Activated CD8-positive, alpha-beta memory T cell treated with anti-CD3 and anti-CD28 coated beads for 4 hours (primary cell): ENCODE results near the gene C4orf33.
"Not testable (repeated sequence)": the region's sequence is repeated elsewhere in the genome, so short reads cannot be mapped to it uniquely, and the experiment has no call there.

Experiments
- DNase-seq, 2 donors: peaks; one replicate each; pipeline ENCODE4 v3.0.0-alpha.2; 2020; ENCODE audit warnings: low read depth in 2 of 2

C4orf33 gene, protein sequence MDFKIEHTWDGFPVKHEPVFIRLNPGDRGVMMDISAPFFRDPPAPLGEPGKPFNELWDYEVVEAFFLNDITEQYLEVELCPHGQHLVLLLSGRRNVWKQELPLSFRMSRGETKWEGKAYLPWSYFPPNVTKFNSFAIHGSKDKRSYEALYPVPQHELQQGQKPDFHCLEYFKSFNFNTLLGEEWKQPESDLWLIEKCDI

DNA sequence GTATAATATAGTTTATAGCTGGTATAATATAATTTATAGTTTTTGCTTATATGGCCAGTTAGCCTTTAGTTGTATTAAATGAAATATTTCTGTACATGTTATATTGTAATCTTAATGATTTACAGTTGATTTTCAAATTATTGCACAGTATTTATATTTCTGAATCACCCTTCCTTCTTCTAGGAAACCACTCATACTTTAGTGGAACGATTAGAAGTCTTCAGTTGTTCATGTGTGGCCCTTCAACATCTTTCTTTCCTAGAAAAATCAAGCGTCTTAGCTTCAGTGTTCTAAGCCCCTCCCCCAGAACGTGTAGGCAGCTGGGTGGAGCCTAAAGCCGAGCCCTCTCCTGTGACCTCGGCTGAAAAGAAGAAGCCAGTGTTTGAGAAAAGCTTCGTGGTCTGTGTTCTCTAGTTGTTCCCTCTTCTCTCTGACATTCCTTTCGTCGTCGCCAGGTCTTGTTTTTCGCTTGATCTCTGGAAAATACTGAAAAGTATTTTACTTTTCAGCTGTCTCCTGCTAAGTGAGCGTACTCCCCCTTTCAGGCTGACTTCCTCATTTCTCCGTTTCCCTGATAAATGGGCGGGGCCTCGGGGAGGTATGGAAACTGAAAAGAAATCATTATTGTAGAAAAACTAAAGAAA lies at the start of gene C4orf33:
Gene C4orf33, plus strand, starts transcription at position 342 of the 644 bp plus-strand sequence. CDS start 6,459 bp downstream, outside the sequence.
- DNase-seq = peak; percentile 50 to 71

GRCh38 chr4:129059028-129059427 lies 36.9 kb upstream of the C4orf33 start:
- DNase-seq = no peak

GRCh38 chr4:129062580-129062979 lies 33.4 kb upstream of the C4orf33 start:
- DNase-seq = no peak

DNA sequence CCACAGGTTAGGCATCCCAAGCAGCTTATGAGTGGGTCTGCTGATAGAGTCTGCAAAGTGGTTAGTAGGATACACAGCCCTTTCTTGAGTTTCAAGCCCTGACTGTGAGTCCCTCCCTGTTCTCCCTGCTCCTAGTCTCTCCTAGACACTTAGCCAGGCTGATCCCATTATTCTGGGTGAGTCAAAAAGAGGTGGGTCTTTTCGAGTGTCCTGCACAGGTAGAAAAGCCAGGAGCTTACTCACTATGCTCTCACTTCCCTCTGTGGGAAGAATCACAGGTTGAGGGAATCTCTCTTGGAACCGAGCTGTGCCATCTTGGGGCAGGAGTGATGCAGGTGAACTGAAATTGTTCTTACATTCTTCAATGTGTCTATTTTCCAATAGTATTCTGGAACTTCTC lies 32.3 kb upstream of the C4orf33 start:
- no peak for DNase-seq

DNA sequence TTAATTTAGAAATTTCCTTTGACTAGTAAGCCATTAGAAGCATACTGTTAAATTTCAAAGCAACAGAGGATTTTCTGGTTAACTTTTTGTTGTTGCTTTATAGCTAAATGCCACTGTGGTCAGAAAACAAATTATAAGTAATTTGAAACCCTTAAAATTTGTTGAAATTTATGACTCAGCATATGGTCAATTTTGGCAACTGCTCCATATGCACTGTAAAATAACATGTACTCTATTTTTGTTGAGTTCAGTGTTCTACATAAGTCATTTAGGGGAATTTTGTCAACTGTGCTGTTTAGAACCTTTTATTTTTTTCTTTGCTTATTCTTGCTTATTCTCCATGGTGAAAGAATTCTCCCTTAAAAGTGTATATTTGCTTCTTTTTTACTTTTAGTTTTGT lies 31.2 kb upstream of the C4orf33 start:
- DNase-seq = no peak

DNA sequence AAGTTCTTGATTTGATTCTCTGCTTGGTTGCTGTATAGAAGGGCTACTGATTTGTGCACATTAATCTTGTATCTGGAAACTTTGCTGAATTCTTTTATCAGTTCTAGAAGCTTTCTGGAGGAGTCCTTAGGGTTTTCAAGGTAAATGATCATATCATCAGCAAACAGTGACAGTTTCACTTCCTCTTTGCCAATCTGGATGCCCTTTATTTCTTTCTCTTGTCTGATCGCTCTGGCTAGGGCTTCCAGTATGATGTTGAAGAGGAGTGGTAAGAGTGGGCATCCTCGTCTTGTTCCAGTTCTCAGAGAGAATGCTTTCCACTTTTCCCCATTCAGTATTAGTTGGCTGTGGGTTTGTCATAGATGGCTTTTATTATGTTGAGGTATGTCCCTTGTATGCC lies 26.4 kb upstream of the C4orf33 start:
- DNase-seq = not testable (repeated sequence)

DNA sequence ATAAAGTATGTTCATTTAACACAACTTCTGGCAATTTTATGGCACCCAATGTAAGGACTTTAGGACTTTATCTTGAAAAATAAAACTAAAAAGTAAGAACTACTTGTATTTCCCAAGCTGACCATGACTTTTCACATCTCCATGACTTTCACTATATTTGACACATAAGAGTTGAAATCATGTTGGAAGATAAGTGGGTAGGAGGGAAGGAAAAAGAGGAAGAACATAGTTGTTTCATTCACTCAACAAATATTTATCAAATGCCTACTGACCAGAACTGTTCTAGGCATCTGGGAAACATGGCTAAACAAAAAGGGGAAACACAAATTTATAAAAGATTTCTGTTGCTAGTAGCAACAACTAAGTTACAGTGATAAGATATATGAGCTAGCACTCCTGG lies 18.6 kb upstream of the C4orf33 start:
- DNase-seq = no peak

GRCh38 chr4:129080129-129080528 lies 15.8 kb upstream of the C4orf33 start:
- no peak for DNase-seq

DNA sequence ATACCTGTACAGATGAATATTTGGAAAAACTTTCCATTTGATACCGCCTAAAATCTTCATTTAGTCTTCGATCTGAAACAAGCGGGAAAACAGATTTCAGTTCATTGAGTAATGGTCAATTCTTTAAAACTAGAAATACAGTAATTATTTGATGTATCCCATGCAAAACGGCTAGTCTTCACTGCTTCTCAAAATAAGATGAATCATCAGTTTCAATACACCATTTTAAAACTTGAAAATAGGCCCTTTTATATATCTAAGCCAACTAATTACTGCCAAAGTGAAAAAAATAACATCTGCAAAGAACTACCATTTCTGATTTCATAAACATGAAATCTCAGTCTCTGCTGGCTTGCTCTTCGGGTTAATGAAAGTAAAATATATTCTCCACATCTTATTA lies 13.7 kb upstream of the C4orf33 start:
- no peak for DNase-seq

DNA sequence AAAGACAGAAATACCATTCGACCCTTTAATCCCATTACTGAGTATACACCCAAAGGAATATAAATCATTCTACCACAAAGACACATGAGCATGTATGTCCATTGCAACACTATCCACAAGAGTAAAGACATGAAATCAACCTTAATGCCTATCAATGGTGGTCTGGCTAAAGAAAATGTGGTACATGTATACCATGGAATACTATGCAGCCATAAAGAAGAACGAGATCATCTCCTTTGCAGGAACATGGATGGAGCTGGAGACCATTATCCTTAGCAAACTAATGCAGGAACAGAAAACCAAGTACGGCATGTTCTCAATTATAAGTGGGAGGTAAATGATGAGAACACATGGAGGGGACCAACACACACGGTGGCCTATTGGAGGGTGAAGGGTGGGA lies 10.5 kb upstream of the C4orf33 start:
- DNase-seq = no peak

DNA sequence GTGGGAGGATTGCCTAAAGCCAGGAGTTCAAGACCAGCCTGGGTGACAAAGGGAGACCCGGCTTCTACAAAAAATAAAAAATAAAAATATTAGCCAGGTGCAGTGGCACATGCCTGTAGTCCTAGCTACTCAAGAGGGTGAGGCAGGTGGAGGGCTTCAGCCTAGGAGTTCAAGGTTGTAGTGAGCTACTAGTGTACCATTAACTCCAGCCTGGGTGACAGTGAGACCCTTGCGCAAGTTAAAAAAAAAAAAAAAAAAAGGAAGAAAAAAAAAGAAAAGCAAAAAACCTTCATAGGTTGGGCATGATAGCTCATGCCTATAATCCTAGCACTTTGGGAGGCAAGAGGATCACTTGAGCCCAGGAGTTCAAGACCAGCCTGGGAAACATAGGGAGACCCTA lies 8.4 kb upstream of the C4orf33 start:
- DNase-seq = no peak

DNA sequence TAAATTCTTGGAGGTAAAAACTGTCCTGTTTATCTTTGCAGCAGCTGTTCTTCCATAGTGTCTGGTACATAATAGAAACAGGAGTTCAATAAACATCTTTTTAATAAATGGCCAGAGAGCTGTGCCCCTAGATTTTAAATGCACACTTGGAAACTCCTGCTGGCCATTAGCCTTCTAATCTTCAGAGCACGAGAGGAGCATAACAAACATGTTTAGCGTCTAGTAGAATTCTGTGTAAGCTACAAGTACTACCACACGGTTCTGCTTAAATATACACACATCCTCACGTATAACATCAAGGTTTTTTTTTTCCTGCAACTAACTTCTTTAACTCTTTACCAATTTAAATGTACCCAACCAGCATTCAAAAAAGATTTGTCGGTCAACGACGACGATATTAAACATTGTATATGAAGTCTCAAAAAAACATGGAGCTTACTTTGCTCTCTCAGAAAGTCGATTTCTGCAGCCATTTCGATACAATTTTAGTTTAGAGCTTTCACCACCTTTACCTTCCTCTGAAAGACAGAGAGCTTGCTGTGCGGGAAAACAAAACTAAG lies 3.2 kb upstream of the C4orf33 start:
- no peak for DNase-seq

DNA sequence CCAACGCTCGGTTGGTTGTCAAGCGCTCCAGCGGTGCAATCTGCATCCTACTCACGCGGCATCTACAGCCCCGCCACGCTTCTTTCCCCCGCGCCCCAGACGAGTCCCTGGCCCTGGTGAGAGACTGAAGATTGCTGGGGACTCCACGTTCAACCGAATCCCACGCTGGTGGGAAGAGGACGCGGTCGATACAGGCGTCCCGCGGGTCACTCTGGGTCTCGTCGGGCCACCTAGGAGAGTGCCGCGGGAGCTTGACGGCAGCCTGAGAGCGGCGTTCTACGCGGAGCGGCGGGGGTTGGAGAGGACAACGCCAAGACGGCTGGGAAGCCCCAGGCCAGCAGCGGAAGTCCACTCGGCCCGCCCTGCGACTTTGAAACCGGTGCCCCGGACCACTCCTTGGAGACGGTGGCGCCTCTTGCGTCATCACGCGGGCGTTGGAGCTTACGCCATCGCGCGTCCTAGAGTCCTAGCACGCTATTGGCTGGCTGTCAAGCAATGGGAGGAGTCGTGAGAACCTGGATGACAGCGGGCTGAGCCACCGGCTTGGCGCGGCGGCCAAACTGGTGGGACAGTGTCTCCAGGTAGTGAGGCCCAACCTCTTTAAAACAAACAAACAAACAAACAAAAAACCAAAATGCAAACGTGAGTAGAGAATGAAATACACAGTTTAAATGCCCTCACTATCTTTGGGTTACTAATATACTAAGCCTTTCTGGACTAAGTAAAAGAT lies 2.6 kb upstream of the C4orf33 start, which contains the start of gene SCLT1:
Gene SCLT1, minus strand, starts transcription at position 349 of the 730 bp plus-strand sequence. CDS start 436 bp downstream, outside the sequence.
- DNase-seq = peak; percentile 91 to 93

GRCh38 chr4:129094347-129094746 lies 1.6 kb upstream of the C4orf33 start:
- no peak for DNase-seq

- DNase-seq = no peak
Measured at GRCh38 chr4:129098531-129099001, 2.6 kb downstream of the C4orf33 start.

DNA sequence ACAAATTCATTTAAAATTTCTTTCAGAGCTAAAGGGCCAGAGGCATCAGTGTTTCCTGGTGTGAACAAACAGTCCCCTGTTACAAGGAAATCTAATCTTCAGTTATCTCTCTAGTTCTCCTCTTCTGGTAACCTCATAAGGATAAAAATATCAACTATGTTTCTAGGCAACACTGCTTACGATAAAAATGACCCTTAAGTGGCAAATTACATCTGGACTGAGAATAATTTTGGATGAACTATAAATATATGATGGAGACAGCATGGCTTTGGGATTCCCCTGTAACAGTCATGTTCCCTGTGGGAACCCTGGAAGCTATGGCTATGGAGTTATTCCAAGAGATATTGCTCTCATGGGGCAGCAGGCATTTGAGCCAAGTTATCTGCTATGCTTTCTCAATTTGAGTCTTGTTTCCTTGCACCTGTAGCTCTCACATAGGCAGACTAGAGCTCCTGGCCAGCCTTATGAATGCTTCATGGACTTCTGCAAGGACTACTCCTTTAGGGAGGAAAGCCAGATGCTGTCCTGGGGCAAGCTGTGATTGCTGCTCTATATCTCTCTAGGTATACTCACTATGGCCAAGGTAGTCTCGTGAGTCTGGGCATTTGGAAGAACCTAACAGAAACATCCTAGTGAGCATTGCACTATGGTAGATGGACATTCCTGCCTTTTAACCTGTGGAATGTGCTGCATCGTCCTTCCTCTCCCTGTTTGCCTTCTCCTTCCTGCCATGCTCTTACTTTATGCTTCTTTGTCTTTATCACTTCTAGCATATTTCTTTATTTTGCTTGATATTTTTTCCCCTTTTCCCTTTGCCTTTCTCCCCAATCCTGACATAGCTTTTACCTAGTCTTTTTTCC lies 14.2 kb downstream of the C4orf33 start:
- no peak for DNase-seq

GRCh38 chr4:129110931-129111330 lies 15.0 kb downstream of the C4orf33 start:
- no peak for DNase-seq

DNA sequence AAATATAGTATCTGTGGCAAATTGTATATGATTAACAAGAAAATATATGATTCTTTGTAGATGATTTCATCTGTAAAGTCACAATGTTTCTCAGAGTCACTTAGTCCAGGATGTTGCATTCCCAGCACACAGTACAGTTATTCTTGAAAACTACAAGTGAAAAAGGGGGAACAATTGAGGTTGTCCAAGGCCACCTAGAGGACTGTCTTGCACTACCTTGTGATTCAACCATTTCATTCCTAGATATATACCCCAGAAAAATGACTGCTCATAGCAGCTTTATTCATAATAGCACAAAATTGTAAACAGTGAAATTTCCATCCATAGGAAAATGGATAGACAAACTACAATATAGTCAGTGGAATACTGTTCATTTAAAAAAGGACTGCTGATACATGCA lies 16.0 kb downstream of the C4orf33 start:
- DNase-seq = no peak

DNA sequence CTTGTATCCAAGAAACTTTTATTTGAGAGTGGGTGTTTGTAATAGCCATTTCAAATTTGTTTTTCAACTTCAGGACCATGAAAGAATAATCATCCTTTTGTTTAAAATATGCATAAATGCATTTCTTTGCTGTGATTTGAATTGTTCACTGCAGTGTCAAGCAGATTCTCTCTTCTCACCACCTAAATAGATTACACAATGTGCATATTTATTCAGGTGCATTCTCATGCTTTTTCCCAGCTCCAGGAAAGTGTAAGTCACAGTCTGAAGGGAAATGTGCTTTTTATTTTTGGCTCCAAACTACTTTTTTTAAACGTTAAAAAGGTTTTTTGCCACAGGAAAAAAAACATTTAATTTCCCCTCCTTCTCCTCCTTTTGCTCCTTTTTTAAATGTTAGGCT lies 17.5 kb downstream of the C4orf33 start:
- no peak for DNase-seq

- DNase-seq = no peak
Measured at GRCh38 chr4:129113919-129114318, 18.0 kb downstream of the C4orf33 start.

DNA sequence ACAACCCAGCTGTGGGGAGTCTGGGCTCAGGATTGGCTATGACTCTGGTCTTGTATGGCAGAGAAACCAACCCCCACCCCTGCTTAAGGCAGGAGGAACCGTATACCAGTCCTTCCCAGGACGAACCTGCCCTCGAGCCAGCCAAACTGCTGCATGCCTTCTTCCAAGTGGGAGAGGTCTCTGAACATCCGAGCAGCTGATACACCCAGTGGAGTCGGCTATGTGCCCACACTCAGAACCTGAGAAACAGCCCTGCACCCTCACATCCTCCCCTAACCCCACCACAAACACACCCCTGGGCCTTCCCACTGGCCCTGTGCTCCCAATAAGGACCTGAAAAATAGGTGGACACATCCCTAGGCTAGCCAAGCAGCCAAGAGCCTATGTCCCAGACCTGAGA lies 21.8 kb downstream of the C4orf33 start:
- DNase-seq = no peak
